ENCODE results near the gene CTNNBL1.

DNA sequence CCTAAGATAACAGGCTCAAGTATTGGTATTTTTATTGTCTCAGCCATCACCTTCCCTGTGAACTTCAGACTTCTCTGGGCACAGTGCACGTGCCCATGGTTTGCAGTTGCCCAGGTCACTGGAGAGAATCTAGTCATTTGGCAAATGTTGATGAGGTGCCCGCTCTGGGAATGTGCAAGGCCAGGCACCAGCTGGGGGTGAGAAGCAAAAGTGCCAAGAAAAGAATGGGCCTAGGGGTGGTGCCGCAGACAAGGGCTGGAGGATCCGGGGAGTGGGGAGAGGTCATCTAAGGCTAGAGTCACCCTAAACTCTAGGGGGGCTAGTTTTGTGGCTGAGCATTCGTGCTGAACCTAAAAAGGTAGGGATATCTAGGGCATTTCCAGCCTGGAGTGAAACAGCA is 152.0 kb downstream of the CTNNBL1 start:
- TF ChIP-seq, protein P1, sequence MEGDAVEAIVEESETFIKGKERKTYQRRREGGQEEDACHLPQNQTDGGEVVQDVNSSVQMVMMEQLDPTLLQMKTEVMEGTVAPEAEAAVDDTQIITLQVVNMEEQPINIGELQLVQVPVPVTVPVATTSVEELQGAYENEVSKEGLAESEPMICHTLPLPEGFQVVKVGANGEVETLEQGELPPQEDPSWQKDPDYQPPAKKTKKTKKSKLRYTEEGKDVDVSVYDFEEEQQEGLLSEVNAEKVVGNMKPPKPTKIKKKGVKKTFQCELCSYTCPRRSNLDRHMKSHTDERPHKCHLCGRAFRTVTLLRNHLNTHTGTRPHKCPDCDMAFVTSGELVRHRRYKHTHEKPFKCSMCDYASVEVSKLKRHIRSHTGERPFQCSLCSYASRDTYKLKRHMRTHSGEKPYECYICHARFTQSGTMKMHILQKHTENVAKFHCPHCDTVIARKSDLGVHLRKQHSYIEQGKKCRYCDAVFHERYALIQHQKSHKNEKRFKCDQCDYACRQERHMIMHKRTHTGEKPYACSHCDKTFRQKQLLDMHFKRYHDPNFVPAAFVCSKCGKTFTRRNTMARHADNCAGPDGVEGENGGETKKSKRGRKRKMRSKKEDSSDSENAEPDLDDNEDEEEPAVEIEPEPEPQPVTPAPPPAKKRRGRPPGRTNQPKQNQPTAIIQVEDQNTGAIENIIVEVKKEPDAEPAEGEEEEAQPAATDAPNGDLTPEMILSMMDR (IDR thresholded peaks at IDR 0.05) = no peak
- TF ChIP-seq POLR2A (IDR thresholded peaks at IDR 0.05) = no peak

Measured in heart left ventricle (tissue), 13 donors.